IPS-15b (cell line): ENCODE results near the gene PRPF6.

Source experiments
- H3K27me3 ChIP-seq: one replicate; pipeline ENCODE4 v1.6.1; 2013; ENCODE audit warnings: low read length; ENCODE audit not compliant: control insufficient read depth, insufficient read depth
- H3K36me3 ChIP-seq: one replicate; pipeline ENCODE4 v1.6.1; 2013; ENCODE audit warnings: low read length; ENCODE audit not compliant: control insufficient read depth, insufficient read depth
- H3K4me1 ChIP-seq: one replicate; pipeline ENCODE4 v1.6.1; 2013; ENCODE audit warnings: mild to moderate bottlenecking, low read length; ENCODE audit not compliant: control insufficient read depth, insufficient read depth
- H3K4me3 ChIP-seq: one replicate; pipeline ENCODE4 v1.5.1; 2013; ENCODE audit warnings: low read depth, low read length
- H3K9ac ChIP-seq: one replicate; pipeline ENCODE4 v1.6.1; 2013; ENCODE audit warnings: low read depth, mild to moderate bottlenecking, low read length
- H3K9me3 ChIP-seq: one replicate; pipeline ENCODE4 v1.6.1; 2013; ENCODE audit warnings: mild to moderate bottlenecking, low read length; ENCODE audit not compliant: control insufficient read depth, insufficient read depth

PRPF6 gene

GRCh38 chr20:64065974-64066343 lies 85.0 kb downstream of the PRPF6 start:
- H3K27me3 ChIP-seq, result no peaks in the 10 kb centered on the region
- no peak overlapping the region for H3K9ac ChIP-seq
- H3K36me3 ChIP-seq, result peaks cover 6% of the 10 kb centered on the region
- no peak overlapping the region for H3K4me3 ChIP-seq
- H3K9me3 ChIP-seq, result no peaks in the 10 kb centered on the region
- peaks cover 2% of the 10 kb centered on the region for H3K4me1 ChIP-seq

GRCh38 chr20:64067005-64067632 lies 86.2 kb downstream of the PRPF6 start:
- no peaks in the 10 kb centered on the region for H3K9me3 ChIP-seq
- H3K4me1 ChIP-seq, result peaks cover 2% of the 10 kb centered on the region
- H3K27me3 ChIP-seq, result no peaks in the 10 kb centered on the region
- H3K36me3 ChIP-seq, result peaks cover 9% of the 10 kb centered on the region
- no peak overlapping the region for H3K4me3 ChIP-seq
- no peak overlapping the region for H3K9ac ChIP-seq

- Histone ChIP-seq H3K27me3 (no peaks in the 10 kb centered on the region), H3K4me3 (no peak overlapping the region), H3K36me3 (peaks cover 10% of the 10 kb centered on the region), H3K9me3 (no peaks in the 10 kb centered on the region), H3K4me1 (peaks cover 2% of the 10 kb centered on the region), H3K9ac (no peak overlapping the region)
Observed at GRCh38 chr20:64067733-64068307, 86.9 kb downstream of the PRPF6 start.

- Histone ChIP-seq H3K4me1 (peaks cover 2% of the 10 kb centered on the region), H3K9ac (no peak overlapping the region), H3K9me3 (no peaks in the 10 kb centered on the region), H3K36me3 (peaks cover 14% of the 10 kb centered on the region), H3K4me3 (no peak overlapping the region), H3K27me3 (no peaks in the 10 kb centered on the region)
Observed at GRCh38 chr20:64068386-64069208, 87.7 kb downstream of the PRPF6 start.

GRCh38 chr20:64069209-64069613 lies 88.3 kb downstream of the PRPF6 start:
- Histone ChIP-seq H3K4me1 (peaks cover 2% of the 10 kb centered on the region), H3K36me3 (peaks cover 20% of the 10 kb centered on the region), H3K4me3 (no peak overlapping the region), H3K9ac (no peak overlapping the region), H3K9me3 (no peaks in the 10 kb centered on the region), H3K27me3 (no peaks in the 10 kb centered on the region)

GRCh38 chr20:64069614-64070243 lies 88.8 kb downstream of the PRPF6 start:
- peaks cover 2% of the 10 kb centered on the region for H3K4me1 ChIP-seq
- H3K27me3 ChIP-seq, result no peaks in the 10 kb centered on the region
- no peak overlapping the region for H3K4me3 ChIP-seq
- H3K36me3 ChIP-seq, result peaks cover 21% of the 10 kb centered on the region
- no peaks in the 10 kb centered on the region for H3K9me3 ChIP-seq
- H3K9ac ChIP-seq, result no peak overlapping the region

- H3K9ac ChIP-seq, result no peak overlapping the region
- peaks cover 2% of the 10 kb centered on the region for H3K4me1 ChIP-seq
- H3K4me3 ChIP-seq, result no peak overlapping the region
- no peaks in the 10 kb centered on the region for H3K9me3 ChIP-seq
- H3K27me3 ChIP-seq, result no peaks in the 10 kb centered on the region
- H3K36me3 ChIP-seq, result peaks cover 21% of the 10 kb centered on the region
Observed at GRCh38 chr20:64070244-64070993, 89.5 kb downstream of the PRPF6 start.

- no peak overlapping the region for H3K9ac ChIP-seq
- no peak overlapping the region for H3K4me3 ChIP-seq
- peaks cover 2% of the 10 kb centered on the region for H3K4me1 ChIP-seq
- no peaks in the 10 kb centered on the region for H3K27me3 ChIP-seq
- peaks cover 21% of the 10 kb centered on the region for H3K36me3 ChIP-seq
- no peaks in the 10 kb centered on the region for H3K9me3 ChIP-seq
Observed at GRCh38 chr20:64071341-64072332, 90.7 kb downstream of the PRPF6 start.

- Histone ChIP-seq H3K36me3 (peaks cover 21% of the 10 kb centered on the region), H3K4me1 (peaks cover 2% of the 10 kb centered on the region), H3K9ac (no peak overlapping the region), H3K4me3 (no peak overlapping the region), H3K9me3 (no peaks in the 10 kb centered on the region), H3K27me3 (no peaks in the 10 kb centered on the region)
Observed at GRCh38 chr20:64072498-64073063, 91.6 kb downstream of the PRPF6 start.

GRCh38 chr20:64073476-64074183 lies 92.7 kb downstream of the PRPF6 start:
- H3K4me3 ChIP-seq, result no peak overlapping the region
- no peaks in the 10 kb centered on the region for H3K27me3 ChIP-seq
- no peak overlapping the region for H3K9ac ChIP-seq
- no peaks in the 10 kb centered on the region for H3K9me3 ChIP-seq
- no peaks in the 10 kb centered on the region for H3K4me1 ChIP-seq
- peaks cover 18% of the 10 kb centered on the region for H3K36me3 ChIP-seq
